Stomach (tissue), 9 donors: ENCODE data around the gene SUSD2. TPM values are rescaled to one million over a fixed set of nuclear protein-coding genes. Genes with fewer than 3 reads are reported as not detected.

Experiments
- DNase-seq, 2 donors: peaks; one replicate each; pipeline versions ENCODE4 v3.0.0 to v3.0.0-alpha.2; 2013 to 2019
- H3K27ac ChIP-seq, 5 donors: fragments of 200-600 bp in 4 of 5; sonication (generic) in 4 of 5; one replicate each; pipeline ENCODE4 v1.5.1; 2013 to 2019; ENCODE audit warnings: mild to moderate bottlenecking in 1 of 5, moderate library complexity in 1 of 5
- H3K27me3 ChIP-seq, 3 donors: fragments of 200-600 bp; sonication (generic); one replicate each; pipeline ENCODE4 v1.5.1; 2017 to 2019; ENCODE audit warnings: mixed run types in 1 of 3
- H3K36me3 ChIP-seq, 4 donors: fragments of 200-600 bp; sonication (generic); 1 replicate in 3 of 4; 2 replicates in 1 of 4; pipeline ENCODE4 v1.5.1; 2016 to 2019
- H3K4me1 ChIP-seq, 4 donors: fragments of 200-600 bp; sonication (generic); one replicate each; pipeline ENCODE4 v1.5.1; 2016 to 2019
- H3K4me3 ChIP-seq, 4 donors: fragments of 200-600 bp; sonication (generic) in 3 of 4; one replicate each; pipeline ENCODE4 v1.5.1; 2016 to 2019; ENCODE audit warnings: mild to moderate bottlenecking in 1 of 4
- H3K9me3 ChIP-seq, 4 donors: fragments of 200-600 bp; sonication (generic); one replicate each; pipeline ENCODE4 v1.5.1; 2016 to 2019
- EP300 ChIP-seq: sonication (generic); formaldehyde crosslinking; IDR thresholded peaks from one replicate; pipeline ENCODE4 v1.6.1; 2017; ENCODE audit warnings: antibody characterized with exemption
- POLR2A ChIP-seq, 4 donors: fragments of 450-650 bp; IDR thresholded peaks; one replicate each; pipeline ENCODE4 v1.6.1; 2016; ENCODE audit warnings: antibody characterized with exemption in 4 of 4, control low read depth in 2 of 4, mild to moderate bottlenecking in 1 of 4, moderate library complexity in 1 of 4
- POLR2AphosphoS5 ChIP-seq, 3 donors: sonication (generic); formaldehyde crosslinking; IDR thresholded peaks; one replicate each; pipeline ENCODE4 v1.6.1; 2016; ENCODE audit warnings: antibody characterized with exemption in 3 of 3
- WGBS, 5 donors: extraction: QIAGEN DNeasy Blood & Tissue Kit in 3 of 5; methylation state at CpG; one replicate each; pipeline versions ENCODE4 v1.1.5 to v1.1.7; 2013 to 2018; 5-methylcytosine and 5-hydroxymethylcytosine counted together
- intact Hi-C: fragments of 100-400 bp; cut with DNase I; formaldehyde crosslinking; loops from one replicate; pipeline ENCODE4 v1.15.1; 2023; ENCODE audit warnings: low total_unique reads
- polyA plus RNA-seq, 3 donors: library from polyadenylated mRNA; stranded (reverse); fragments of 200-250 nt; gene quantifications; one replicate each; pipeline ENCODE4 v1.2.3, GENCODE V29; 2013
- total RNA-seq, 5 donors: library from RNA; depleted of rRNA; stranded (reverse); fragments of >200 nt; gene quantifications; one replicate each; pipeline versions ENCODE4 v1.1.0 to v1.2.3, GENCODE V29; 2014 to 2016
- TF ChIP-seq, protein P1 (sequence below), 7 experiments: fragments of 450-650 bp in 4 of 7; fragments of 200-600 bp in 3 of 7; sonication (generic) in 3 of 7; IDR thresholded peaks; one replicate each; pipeline ENCODE4 v1.5.1; 2016 to 2019; ENCODE audit warnings: antibody characterized with exemption in 7 of 7, control low read depth in 2 of 7, mild to moderate bottlenecking in 1 of 7
- donor health status: healthy with polysubstance abuse.
- donor health status: Bipolar disorder and iron deficiency.
- donor health status: healthy.

Gene SUSD2
- total and polyA plus RNA-seq, 8 donors = 0.58 to 29.9 (median 4.4) TPM

DNA sequence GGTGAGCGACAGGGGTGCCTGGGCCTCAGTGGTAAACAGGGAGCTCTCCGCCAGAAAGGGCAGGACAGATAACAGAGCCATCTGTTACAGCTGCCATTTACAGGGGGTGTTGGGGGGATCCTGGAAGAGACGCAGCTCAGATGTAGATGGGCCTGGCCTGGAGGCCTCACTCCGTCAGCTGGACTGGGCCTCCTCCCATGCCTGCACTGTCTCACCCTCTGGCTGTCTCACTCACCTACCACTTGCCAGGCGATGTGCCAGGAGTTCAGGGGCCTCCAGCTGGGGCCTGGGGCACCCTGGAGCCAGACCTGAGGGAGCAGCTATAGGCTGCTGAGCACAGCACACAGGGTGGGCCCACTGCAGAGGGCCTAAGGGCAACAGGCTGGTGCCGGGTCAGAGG is 16.3 kb upstream of the SUSD2 start:
- 66 to 91% (median 88%) methylated on average over 3 to 6 of the region's 6 CpGs for WGBS, 5 donors
- Histone ChIP-seq H3K4me3 (no peak overlapping the region), H3K4me1 (peaks cover 12 to 53% (median 28%) of the 10 kb centered on the region in 4 donors), H3K36me3 (peaks cover 39 to 92% (median 71%) of the 10 kb centered on the region in 4 donors), H3K9me3 (no peaks in the 10 kb centered on the region), H3K27ac (peak overlapping the region in 1 of 5 donors; percentile 50), H3K27me3 (no peaks in the 10 kb centered on the region)
- intact Hi-C loops = loop anchor here (10.0 kb wide), 1 partner anchor 60 kb away; no protein-coding TSS in a partner anchor
- TF ChIP-seq EP300 (no peak), POLR2AphosphoS5 (IDR thresholded peaks at IDR 0.05) (no peak), POLR2A (IDR thresholded peaks at IDR 0.05) (no peak)
- TF ChIP-seq, protein P1, sequence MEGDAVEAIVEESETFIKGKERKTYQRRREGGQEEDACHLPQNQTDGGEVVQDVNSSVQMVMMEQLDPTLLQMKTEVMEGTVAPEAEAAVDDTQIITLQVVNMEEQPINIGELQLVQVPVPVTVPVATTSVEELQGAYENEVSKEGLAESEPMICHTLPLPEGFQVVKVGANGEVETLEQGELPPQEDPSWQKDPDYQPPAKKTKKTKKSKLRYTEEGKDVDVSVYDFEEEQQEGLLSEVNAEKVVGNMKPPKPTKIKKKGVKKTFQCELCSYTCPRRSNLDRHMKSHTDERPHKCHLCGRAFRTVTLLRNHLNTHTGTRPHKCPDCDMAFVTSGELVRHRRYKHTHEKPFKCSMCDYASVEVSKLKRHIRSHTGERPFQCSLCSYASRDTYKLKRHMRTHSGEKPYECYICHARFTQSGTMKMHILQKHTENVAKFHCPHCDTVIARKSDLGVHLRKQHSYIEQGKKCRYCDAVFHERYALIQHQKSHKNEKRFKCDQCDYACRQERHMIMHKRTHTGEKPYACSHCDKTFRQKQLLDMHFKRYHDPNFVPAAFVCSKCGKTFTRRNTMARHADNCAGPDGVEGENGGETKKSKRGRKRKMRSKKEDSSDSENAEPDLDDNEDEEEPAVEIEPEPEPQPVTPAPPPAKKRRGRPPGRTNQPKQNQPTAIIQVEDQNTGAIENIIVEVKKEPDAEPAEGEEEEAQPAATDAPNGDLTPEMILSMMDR (IDR thresholded peaks at IDR 0.05) = no peak
- no peak for DNase-seq

DNA sequence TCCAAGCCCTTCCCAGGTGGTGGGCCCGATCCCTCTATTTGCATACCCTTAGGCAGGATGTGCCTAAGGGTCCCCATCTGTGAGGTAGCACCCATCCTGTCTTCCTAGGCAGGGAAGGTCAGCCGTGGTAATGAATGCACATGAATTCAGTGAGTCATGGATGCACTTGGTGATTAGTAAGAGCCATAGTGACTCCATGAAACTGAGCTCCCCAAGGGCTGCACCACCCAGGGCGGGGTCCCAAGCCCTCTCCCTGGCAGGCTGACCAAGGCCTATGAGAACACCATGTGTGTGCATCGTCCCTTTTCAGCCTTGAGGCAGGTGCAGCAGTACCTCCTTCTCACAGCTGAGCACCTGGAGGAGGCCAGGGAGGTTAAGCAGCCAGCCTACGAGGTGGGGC is 15.6 kb upstream of the SUSD2 start:
- peak overlapping the region in 1 of 5 donors; percentile 20 for H3K27ac ChIP-seq
- DNase-seq = no peak
- WGBS, 5 donors = 60 to 71% (median 69%) methylated on average over 2 to 5 of the region's 5 CpGs
- peaks cover 44 to 97% (median 72%) of the 10 kb centered on the region in 4 donors for H3K36me3 ChIP-seq
- H3K4me3 ChIP-seq = no peak overlapping the region
- TF ChIP-seq EP300 = no peak
- TF ChIP-seq POLR2A (IDR thresholded peaks at IDR 0.05) = no peak
- TF ChIP-seq POLR2AphosphoS5 (IDR thresholded peaks at IDR 0.05) = no peak
- no peaks in the 10 kb centered on the region for H3K9me3 ChIP-seq
- H3K4me1 ChIP-seq = peaks cover 11 to 48% (median 25%) of the 10 kb centered on the region in 4 donors
- intact Hi-C loops = loop anchor here (10.0 kb wide), 1 partner anchor 61 kb away; no protein-coding TSS in a partner anchor
- H3K27me3 ChIP-seq = no peaks in the 10 kb centered on the region

DNA sequence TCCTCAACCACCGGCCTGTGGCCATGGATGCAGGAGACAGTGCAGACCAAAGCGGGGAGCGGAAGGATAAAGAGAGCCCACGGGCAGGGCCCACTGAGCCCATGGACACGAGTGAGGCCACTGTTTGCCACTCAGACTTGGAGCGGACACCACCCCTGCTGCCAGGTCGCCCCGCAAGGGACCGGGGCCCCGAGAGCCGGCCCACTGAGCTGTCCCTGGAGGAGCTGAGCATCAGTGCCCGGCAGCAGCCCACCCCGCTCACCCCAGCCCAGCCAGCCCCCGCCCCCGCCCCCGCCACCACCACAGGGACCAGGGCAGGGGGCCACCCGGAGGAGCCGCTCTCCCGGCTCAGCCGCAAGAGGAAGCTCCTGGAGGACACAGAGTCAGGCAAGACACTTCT is 14.5 kb upstream of the SUSD2 start:
- H3K36me3 ChIP-seq = peaks cover 55 to 100% (median 82%) of the 10 kb centered on the region in 4 donors

DNA sequence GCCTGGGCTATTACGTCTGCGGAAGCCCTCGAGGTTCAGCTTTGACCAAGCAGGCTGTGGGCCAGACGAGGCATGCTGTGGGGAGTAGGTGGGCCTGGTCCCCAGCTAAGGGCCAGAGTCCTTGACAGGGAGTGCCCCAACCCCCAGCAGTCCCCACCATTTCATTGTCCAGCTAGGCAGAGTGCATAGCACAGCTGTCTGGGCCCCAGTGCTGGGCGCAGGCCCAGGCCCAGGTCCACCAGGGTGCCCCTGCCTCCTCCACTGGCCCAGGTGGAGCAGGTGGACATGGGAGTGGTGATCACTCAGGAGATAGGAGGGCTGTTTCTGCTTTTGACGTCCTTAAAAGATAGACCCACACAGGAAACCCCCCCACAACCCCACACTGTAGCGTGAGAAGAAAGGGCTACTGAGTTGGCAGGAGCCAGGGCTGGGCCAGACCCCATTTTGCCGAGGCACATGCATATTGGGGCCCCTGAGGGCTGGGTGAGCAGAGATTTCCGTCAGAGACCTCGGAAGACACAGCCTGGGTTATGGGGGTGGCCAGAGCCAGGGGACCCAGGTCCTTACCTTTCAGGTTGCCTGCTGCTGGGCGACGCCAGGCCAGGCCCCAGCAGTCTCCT is 11.7 kb upstream of the SUSD2 start:
- Histone ChIP-seq H3K36me3 (peaks cover 69 to 100% (median 99%) of the 10 kb centered on the region in 4 donors), H3K4me1 (peaks cover 0 to 15% (median 2%) of the 10 kb centered on the region in 4 donors), H3K9me3 (no peaks in the 10 kb centered on the region), H3K27me3 (no peaks in the 10 kb centered on the region), H3K27ac (peak overlapping the region in 3 of 5 donors; percentile 25 to 55 (median 32)), H3K4me3 (no peak overlapping the region)
- TF ChIP-seq POLR2A (IDR thresholded peaks at IDR 0.05) (no peak), EP300 (no peak), POLR2AphosphoS5 (IDR thresholded peaks at IDR 0.05) (no peak)
- TF ChIP-seq, protein P1 (IDR thresholded peaks at IDR 0.05) = no peak
- DNase-seq = no peak
- 83 to 87% (median 86%) methylated on average over 10 to 12 of the region's 12 CpGs for WGBS, 5 donors
- intact Hi-C loops = loop anchor here (10.0 kb wide), 1 partner anchor 65 kb away; no protein-coding TSS in a partner anchor

More for the DNA sequence above, 14.5 kb upstream of the SUSD2 start:
- no peak for DNase-seq
- 88 to 96% (median 92%) methylated on average over 10 to 20 of the region's 20 CpGs for WGBS, 5 donors
- no peaks in the 10 kb centered on the region for H3K9me3 ChIP-seq
- H3K4me1 ChIP-seq = peaks cover 5 to 37% (median 18%) of the 10 kb centered on the region in 4 donors
- TF ChIP-seq, protein P1 (IDR thresholded peaks at IDR 0.05) = no peak
- TF ChIP-seq POLR2A (IDR thresholded peaks at IDR 0.05) (no peak), EP300 (no peak)
- no peak overlapping the region for H3K4me3 ChIP-seq
- intact Hi-C loops = loop anchor here (10.0 kb wide), 1 partner anchor 62 kb away; no protein-coding TSS in a partner anchor
- no peaks in the 10 kb centered on the region for H3K27me3 ChIP-seq
- peak overlapping the region in 1 of 5 donors; percentile 17 for H3K27ac ChIP-seq
